A673 (cell line): Measurements from ENCODE around the gene EBP. TPM values are rescaled to one million over a fixed set of nuclear protein-coding genes. Genes with fewer than 3 reads are reported as not detected.

Experiments used
- BruUV-seq: library from RNA; stranded (reverse); fragments of 400-500 nt; replicated peaks from 2 replicates; lab custom pipeline; 2021; lab: Mats Ljungman, UMichigan
- CTCF ChIA-PET: fragments of 300-600 bp; sonication (Branson Sonifier 250); formaldehyde crosslinking; loops from one replicate; lab custom pipeline; 2022; ENCODE audit warnings: antibody characterized with exemption; lab: Charles Lee
- POLR2A ChIA-PET: fragments of 300-600 bp; sonication (Branson Sonifier 250); formaldehyde crosslinking; loops from one replicate; lab custom pipeline; 2022; ENCODE audit warnings: antibody characterized with exemption; ENCODE audit not compliant: low non-redundant PET; lab: Charles Lee
- DNase-seq: peaks from one replicate; pipeline ENCODE4 v3.0.0-alpha.2; 2015; ENCODE audit warnings: low spot score
- H3K27ac ChIP-seq: fragments of 200-600 bp; sonication (generic); 2 replicates; pipeline ENCODE4 v1.5.1; 2016; ENCODE audit warnings: mixed run types, low read depth, mild to moderate bottlenecking, mixed read lengths, antibody characterized with exemption, low read length; ENCODE audit not compliant: poor library complexity, severe bottlenecking
- H3K27me3 ChIP-seq: fragments of 200-600 bp; sonication (generic); replicated peaks from 2 replicates; pipeline ENCODE4 v1.6.1; 2017; ENCODE audit warnings: mixed run types, low read depth, mild to moderate bottlenecking, mixed read lengths, antibody characterized with exemption, low read length; ENCODE audit not compliant: insufficient read depth, poor library complexity
- H3K36me3 ChIP-seq: fragments of 200-600 bp; sonication (generic); 2 replicates; pipeline ENCODE4 v1.6.1; 2016; ENCODE audit warnings: mixed run types, mild to moderate bottlenecking, mixed read lengths, antibody characterized with exemption, low read length; ENCODE audit not compliant: insufficient read depth, poor library complexity, severe bottlenecking
- H3K4me1 ChIP-seq: fragments of 200-600 bp; sonication (generic); 2 replicates; pipeline ENCODE4 v1.6.1; 2017; ENCODE audit warnings: mixed run types, mild to moderate bottlenecking, mixed read lengths, antibody characterized with exemption, low read length; ENCODE audit not compliant: insufficient read depth, poor library complexity, severe bottlenecking
- H3K4me3 ChIP-seq: fragments of 200-600 bp; sonication (generic); 2 replicates; pipeline ENCODE4 v1.5.1; 2016; ENCODE audit warnings: low read depth, mixed run types, mild to moderate bottlenecking, mixed read lengths, low read length; ENCODE audit not compliant: poor library complexity, severe bottlenecking
- H3K9me3 ChIP-seq: fragments of 200-600 bp; sonication (generic); 2 replicates; pipeline ENCODE4 v1.6.1; 2016; ENCODE audit warnings: mixed run types, low read depth, mild to moderate bottlenecking, mixed read lengths, antibody characterized with exemption, low read length; ENCODE audit not compliant: poor library complexity, severe bottlenecking
- CTCF ChIP-seq: fragments of 300-800, 200-600 bp; sonication (generic); conservative IDR thresholded peaks from 2 replicates; pipeline ENCODE4 v1.5.1; 2017; ENCODE audit warnings: low read depth, mild to moderate bottlenecking, antibody characterized with exemption, low read length, moderate library complexity, mixed read lengths
- EZH2 ChIP-seq: fragments of 200-600 bp; sonication (generic); IDR thresholded peaks from 2 replicates; pipeline ENCODE4 v1.6.1; 2017; ENCODE audit warnings: borderline replicate concordance, low read depth, mild to moderate bottlenecking, mixed read lengths, antibody characterized with exemption, low read length; ENCODE audit not compliant: poor library complexity, severe bottlenecking
- intact Hi-C: fragments of 100-400 bp; cut with micrococcal nuclease; formaldehyde crosslinking; loops from one replicate; pipeline ENCODE4 v1.10.0; 2022; ENCODE audit not compliant: unreplicated experiment
- total RNA-seq: library from RNA; stranded (reverse); gene quantifications from 2 replicates; pipeline ENCODE4 v1.2.3, GENCODE V29; 2021

EBP gene
- total RNA-seq, 1 experiment from 2014 or later, result 155 TPM

GRCh38 chrX:48540028-48540375, 18.4 kb downstream of the EBP start:
- ChIA-PET CTCF (interaction anchor here (0.6 kb wide), 1 partner anchor 10 kb away, joined by 3 read pairs; no protein-coding TSS in a partner anchor), POLR2A (no interaction called here)
- H3K9me3 ChIP-seq, result no peaks in the 10 kb centered on the region
- no peak for TF ChIP-seq EZH2
- TF ChIP-seq CTCF, result no peak
- H3K27ac ChIP-seq, result peak overlapping the region; percentile 70
- intact Hi-C loops, result no loop called here
- no peaks in the 10 kb centered on the region for H3K27me3 ChIP-seq
- no peaks in the 10 kb centered on the region for H3K36me3 ChIP-seq
- peak; percentile 57 for DNase-seq
- no TSS peak for BruUV-seq
- no peaks in the 10 kb centered on the region for H3K4me1 ChIP-seq
- H3K4me3 ChIP-seq, result peak overlapping the region; percentile 71

DNA sequence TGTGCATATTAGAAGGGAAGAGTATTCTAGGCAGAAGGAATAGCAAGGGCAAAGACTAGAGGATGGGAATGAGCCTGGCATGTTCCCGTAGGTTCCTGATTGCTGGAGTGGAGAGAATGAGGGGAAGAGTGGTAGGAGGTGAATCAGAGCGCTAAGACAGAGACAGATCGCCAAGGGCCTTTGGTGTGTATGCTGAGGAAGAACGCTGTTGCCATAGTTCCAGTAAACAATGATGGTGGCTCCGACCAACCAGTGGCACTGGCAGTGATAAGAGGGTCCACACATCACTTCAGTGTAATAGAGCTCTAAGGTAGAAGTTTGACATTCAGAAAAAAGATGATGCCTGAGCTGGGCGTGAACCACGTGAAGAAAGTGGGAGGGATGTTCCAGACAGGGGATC, 18.9 kb downstream of the EBP start:
- Histone ChIP-seq H3K9me3 (no peaks in the 10 kb centered on the region), H3K4me1 (no peaks in the 10 kb centered on the region), H3K27me3 (no peaks in the 10 kb centered on the region), H3K27ac (no peak overlapping the region), H3K4me3 (peak overlapping the region; percentile 71), H3K36me3 (no peaks in the 10 kb centered on the region)
- intact Hi-C loops, result no loop called here
- ChIA-PET CTCF (no interaction called here), POLR2A (interaction anchor here (0.5 kb wide), 1 partner anchor 26 kb away, joined by 3 read pairs; no protein-coding TSS in a partner anchor)
- DNase-seq, result no peak
- BruUV-seq, result TSS peak; percentile 42
- TF ChIP-seq EZH2 (no peak), CTCF (no peak)

DNA sequence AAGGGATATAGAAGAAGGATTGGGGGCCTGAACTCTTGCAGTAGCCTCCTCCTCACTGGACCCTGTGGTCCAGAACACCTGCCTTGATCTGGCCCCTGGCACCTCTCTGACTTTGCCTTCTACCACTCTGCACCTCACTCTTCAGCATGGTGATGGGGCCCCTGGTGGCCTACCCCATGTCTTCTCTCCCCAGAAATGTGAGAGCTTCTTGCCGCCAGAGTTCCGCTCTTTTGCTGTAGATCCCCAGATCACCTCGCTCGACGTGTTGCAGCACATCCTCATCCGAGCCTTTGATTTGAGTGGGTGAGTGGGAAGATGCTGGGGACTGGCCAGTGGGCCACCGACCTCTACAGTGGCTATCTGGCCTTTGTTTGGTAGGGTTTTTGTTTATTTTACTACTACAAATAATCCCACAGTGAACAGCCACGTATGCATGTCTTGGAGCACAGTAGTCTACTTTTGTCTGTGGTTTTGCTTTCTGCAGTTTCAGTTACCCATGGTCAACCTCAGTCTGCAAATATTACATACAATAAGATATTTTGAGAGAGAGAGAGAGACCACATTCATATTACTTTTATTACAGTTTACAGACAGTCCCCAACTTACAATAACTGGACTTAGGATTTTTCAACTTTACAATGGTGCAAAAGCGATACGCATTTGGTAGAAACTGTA, 19.7 kb downstream of the EBP start:
- Histone ChIP-seq H3K4me3 (no peak overlapping the region), H3K4me1 (no peaks in the 10 kb centered on the region), H3K27ac (no peak overlapping the region), H3K27me3 (no peaks in the 10 kb centered on the region), H3K9me3 (no peaks in the 10 kb centered on the region), H3K36me3 (no peaks in the 10 kb centered on the region)
- no peak for DNase-seq
- ChIA-PET CTCF (no interaction called here), POLR2A (interaction anchor here (0.5 kb wide), 1 partner anchor 25 kb away, joined by 3 read pairs; no protein-coding TSS in a partner anchor)
- intact Hi-C loops, result no loop called here
- no peak for TF ChIP-seq EZH2
- no peak for TF ChIP-seq CTCF
- no TSS peak for BruUV-seq
